Stomach (tissue), 4 donors: Measurements from ENCODE around the gene BOD1L1.

ENCODE experiments used
- EP300 ChIP-seq: sonication (generic); formaldehyde crosslinking; IDR thresholded peaks from one replicate; pipeline ENCODE4 v1.6.1; 2017; ENCODE audit warnings: antibody characterized with exemption
- POLR2A ChIP-seq, 4 donors: fragments of 450-650 bp; IDR thresholded peaks; one replicate each; pipeline ENCODE4 v1.6.1; 2016; ENCODE audit warnings: antibody characterized with exemption in 4 of 4, control low read depth in 2 of 4, mild to moderate bottlenecking in 1 of 4, moderate library complexity in 1 of 4
- POLR2AphosphoS5 ChIP-seq, 3 donors: sonication (generic); formaldehyde crosslinking; IDR thresholded peaks; one replicate each; pipeline ENCODE4 v1.6.1; 2016; ENCODE audit warnings: antibody characterized with exemption in 3 of 3
- TF ChIP-seq, protein P1 (sequence below), 7 experiments: fragments of 450-650 bp in 4 of 7; fragments of 200-600 bp in 3 of 7; sonication (generic) in 3 of 7; IDR thresholded peaks; one replicate each; pipeline ENCODE4 v1.5.1; 2016 to 2019; ENCODE audit warnings: antibody characterized with exemption in 7 of 7, control low read depth in 2 of 7, mild to moderate bottlenecking in 1 of 7

DNA sequence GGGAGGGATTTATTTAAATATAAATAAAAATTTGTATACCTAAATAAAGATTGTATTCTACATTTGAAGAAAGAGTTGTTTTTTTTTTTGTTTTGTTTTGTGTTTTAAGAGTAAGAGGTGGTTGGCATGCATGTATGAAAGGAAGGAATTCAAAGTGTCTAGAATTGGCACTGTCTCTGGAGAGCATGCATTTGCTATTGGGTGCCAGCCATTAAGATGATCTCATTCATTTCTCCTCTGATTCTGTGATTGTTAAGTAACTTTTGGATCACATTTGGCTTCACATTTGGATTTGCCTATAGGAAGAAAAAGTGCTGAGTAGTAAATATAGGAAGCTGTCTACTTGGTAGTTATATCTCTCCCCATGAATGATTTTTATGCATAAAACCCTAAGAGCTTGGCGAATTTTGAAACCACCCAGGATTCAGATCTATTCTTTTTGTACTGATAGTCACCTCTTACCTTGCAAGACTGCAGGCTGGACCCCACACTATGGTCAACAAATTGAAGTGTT, 7.8 kb upstream of the BOD1L1 start:
- TF ChIP-seq, protein P1, sequence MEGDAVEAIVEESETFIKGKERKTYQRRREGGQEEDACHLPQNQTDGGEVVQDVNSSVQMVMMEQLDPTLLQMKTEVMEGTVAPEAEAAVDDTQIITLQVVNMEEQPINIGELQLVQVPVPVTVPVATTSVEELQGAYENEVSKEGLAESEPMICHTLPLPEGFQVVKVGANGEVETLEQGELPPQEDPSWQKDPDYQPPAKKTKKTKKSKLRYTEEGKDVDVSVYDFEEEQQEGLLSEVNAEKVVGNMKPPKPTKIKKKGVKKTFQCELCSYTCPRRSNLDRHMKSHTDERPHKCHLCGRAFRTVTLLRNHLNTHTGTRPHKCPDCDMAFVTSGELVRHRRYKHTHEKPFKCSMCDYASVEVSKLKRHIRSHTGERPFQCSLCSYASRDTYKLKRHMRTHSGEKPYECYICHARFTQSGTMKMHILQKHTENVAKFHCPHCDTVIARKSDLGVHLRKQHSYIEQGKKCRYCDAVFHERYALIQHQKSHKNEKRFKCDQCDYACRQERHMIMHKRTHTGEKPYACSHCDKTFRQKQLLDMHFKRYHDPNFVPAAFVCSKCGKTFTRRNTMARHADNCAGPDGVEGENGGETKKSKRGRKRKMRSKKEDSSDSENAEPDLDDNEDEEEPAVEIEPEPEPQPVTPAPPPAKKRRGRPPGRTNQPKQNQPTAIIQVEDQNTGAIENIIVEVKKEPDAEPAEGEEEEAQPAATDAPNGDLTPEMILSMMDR (IDR thresholded peaks at IDR 0.05) = no peak
- no peak for TF ChIP-seq POLR2AphosphoS5 (IDR thresholded peaks at IDR 0.05)
- no peak for TF ChIP-seq EP300
- no peak for TF ChIP-seq POLR2A (IDR thresholded peaks at IDR 0.05)
